ENCODE data around the gene MRFAP1L1. TPM values are rescaled to one million over a fixed set of nuclear protein-coding genes. Genes with fewer than 3 reads are reported as not detected.

Gene MRFAP1L1
- polyA plus RNA-seq, 1 donor from 2014 or later = 438 TPM

DNA sequence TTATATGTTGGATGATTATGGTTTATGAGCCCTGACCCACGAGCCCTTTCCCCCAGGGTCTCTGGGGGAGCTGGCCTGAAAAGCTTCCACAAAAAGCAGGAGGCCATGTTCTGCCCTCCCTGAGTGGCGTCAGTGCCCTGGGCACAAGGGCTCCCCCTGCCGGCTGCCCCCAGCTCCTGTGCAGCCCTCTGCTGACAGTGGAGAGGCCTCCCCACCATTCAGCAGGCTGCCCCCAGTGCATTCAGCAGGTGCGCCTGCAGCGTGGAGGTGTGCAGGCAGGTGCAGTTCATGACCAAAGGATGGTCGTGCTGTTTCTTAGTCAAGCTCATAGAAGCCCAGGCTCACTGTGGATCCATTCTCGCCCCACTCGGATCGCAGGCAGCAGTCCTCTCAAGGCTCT is 28.5 kb downstream of the MRFAP1L1 start:
- Histone ChIP-seq H4K20me1 (ENCODE audit: insufficient read depth) (no peaks in the 10 kb centered on the region), H3K4me2 (ENCODE audit: low read length) (no peak overlapping the region), H2AFZ (ENCODE audit: low read depth, low read length) (no peak overlapping the region), H3K9ac (ENCODE audit: low read length) (no peak overlapping the region), H3K27ac (ENCODE audit: low read length) (no peak overlapping the region), H3K4me3 (ENCODE audit: low read length) (no peak overlapping the region), H3K9me2 (ENCODE audit: insufficient read depth, low read length) (no peaks in the 10 kb centered on the region), H3K79me2 (replicated peaks; ENCODE audit: insufficient read depth, low read length) (peaks cover 4% of the 10 kb centered on the region), H3F3A (ENCODE audit: insufficient read depth, low read length, poor library complexity, severe bottlenecking) (no peaks in the 10 kb centered on the region), H3K9me3 (ENCODE audit: low read length) (no peaks in the 10 kb centered on the region), H3K36me3 (ENCODE audit: insufficient read depth, low read length) (no peaks in the 10 kb centered on the region), H3K27me3 (ENCODE audit: insufficient read depth, low read depth, low read length) (no peaks in the 10 kb centered on the region)
- TF ChIP-seq, protein P1, sequence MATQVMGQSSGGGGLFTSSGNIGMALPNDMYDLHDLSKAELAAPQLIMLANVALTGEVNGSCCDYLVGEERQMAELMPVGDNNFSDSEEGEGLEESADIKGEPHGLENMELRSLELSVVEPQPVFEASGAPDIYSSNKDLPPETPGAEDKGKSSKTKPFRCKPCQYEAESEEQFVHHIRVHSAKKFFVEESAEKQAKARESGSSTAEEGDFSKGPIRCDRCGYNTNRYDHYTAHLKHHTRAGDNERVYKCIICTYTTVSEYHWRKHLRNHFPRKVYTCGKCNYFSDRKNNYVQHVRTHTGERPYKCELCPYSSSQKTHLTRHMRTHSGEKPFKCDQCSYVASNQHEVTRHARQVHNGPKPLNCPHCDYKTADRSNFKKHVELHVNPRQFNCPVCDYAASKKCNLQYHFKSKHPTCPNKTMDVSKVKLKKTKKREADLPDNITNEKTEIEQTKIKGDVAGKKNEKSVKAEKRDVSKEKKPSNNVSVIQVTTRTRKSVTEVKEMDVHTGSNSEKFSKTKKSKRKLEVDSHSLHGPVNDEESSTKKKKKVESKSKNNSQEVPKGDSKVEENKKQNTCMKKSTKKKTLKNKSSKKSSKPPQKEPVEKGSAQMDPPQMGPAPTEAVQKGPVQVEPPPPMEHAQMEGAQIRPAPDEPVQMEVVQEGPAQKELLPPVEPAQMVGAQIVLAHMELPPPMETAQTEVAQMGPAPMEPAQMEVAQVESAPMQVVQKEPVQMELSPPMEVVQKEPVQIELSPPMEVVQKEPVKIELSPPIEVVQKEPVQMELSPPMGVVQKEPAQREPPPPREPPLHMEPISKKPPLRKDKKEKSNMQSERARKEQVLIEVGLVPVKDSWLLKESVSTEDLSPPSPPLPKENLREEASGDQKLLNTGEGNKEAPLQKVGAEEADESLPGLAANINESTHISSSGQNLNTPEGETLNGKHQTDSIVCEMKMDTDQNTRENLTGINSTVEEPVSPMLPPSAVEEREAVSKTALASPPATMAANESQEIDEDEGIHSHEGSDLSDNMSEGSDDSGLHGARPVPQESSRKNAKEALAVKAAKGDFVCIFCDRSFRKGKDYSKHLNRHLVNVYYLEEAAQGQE (IDR thresholded peaks at IDR 0.05; ENCODE audit: borderline replicate concordance) = no peak
- no peak for TF ChIP-seq EZH2 (IDR thresholded peaks at IDR 0.05; ENCODE audit: borderline replicate concordance, insufficient read depth, low read length, poor library complexity, severe bottlenecking)
- TF ChIP-seq MXI1 (conservative IDR thresholded peaks at IDR 0.05; ENCODE audit: poor library complexity, severe bottlenecking) = no peak

DNA sequence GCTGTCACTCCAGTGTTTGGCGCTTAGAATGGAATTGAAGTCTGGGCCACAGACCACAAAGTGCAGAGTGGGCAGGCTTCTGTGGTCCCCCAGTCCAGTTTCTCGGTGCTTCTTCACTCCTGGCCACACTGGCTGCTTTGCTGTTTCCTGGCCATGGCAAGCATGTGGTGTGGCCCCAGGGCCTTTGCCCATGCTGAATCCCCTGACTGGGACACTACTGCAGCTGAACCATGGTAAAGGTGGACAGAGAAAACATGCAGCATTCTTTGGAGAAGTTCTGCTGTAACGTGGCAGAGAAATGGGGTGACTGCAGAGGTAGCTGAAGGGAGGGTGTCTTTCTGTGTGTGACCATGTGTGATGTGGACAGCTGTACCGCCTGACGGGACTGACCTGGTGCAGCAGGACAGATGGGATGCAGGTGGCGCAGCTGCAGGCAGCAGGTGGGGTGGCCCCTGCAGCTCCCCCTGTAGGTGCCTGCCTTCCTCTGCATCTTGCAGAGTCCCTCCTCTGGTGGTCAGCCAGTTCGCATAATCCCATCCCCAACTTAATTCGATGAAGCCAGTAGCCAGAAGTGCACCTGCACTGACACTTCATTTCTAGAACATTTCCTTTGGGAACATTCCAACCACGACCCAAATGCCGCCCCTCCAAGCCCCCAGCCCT is 29.2 kb downstream of the MRFAP1L1 start:
- no peak overlapping the region for H3K27ac ChIP-seq (ENCODE audit: low read length)
- TF ChIP-seq POLR2AphosphoS5 (IDR thresholded peaks at IDR 0.05) = no peak
- no peak for TF ChIP-seq SMC3 (conservative IDR thresholded peaks at IDR 0.05; ENCODE audit: poor library complexity)
- no peak for TF ChIP-seq EZH2 (IDR thresholded peaks at IDR 0.05; ENCODE audit: borderline replicate concordance, insufficient read depth, low read length, poor library complexity, severe bottlenecking)
- TF ChIP-seq, protein P2, sequence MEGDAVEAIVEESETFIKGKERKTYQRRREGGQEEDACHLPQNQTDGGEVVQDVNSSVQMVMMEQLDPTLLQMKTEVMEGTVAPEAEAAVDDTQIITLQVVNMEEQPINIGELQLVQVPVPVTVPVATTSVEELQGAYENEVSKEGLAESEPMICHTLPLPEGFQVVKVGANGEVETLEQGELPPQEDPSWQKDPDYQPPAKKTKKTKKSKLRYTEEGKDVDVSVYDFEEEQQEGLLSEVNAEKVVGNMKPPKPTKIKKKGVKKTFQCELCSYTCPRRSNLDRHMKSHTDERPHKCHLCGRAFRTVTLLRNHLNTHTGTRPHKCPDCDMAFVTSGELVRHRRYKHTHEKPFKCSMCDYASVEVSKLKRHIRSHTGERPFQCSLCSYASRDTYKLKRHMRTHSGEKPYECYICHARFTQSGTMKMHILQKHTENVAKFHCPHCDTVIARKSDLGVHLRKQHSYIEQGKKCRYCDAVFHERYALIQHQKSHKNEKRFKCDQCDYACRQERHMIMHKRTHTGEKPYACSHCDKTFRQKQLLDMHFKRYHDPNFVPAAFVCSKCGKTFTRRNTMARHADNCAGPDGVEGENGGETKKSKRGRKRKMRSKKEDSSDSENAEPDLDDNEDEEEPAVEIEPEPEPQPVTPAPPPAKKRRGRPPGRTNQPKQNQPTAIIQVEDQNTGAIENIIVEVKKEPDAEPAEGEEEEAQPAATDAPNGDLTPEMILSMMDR (IDR thresholded peaks at IDR 0.05; ENCODE audit: poor library complexity, severe bottlenecking) = no peak
- no peak for TF ChIP-seq RAD21 (conservative IDR thresholded peaks at IDR 0.05)
- TF ChIP-seq EP300 (conservative IDR thresholded peaks at IDR 0.05; ENCODE audit: poor library complexity, severe bottlenecking) = no peak
- TF ChIP-seq TAF1 (IDR thresholded peaks at IDR 0.05; ENCODE audit: low read depth) = no peak
- no peak for TF ChIP-seq MXI1 (conservative IDR thresholded peaks at IDR 0.05; ENCODE audit: poor library complexity, severe bottlenecking)
- TF ChIP-seq, protein P1 (IDR thresholded peaks at IDR 0.05; ENCODE audit: borderline replicate concordance) = no peak
- H3K4me2 ChIP-seq (ENCODE audit: low read length) = no peak overlapping the region
- no peaks in the 10 kb centered on the region for H3F3A ChIP-seq (ENCODE audit: insufficient read depth, low read length, poor library complexity, severe bottlenecking)
- peaks cover 8% of the 10 kb centered on the region for H3K79me2 ChIP-seq (replicated peaks; ENCODE audit: insufficient read depth, low read length)
- no peak overlapping the region for H3K4me3 ChIP-seq (ENCODE audit: low read length)
- no peak overlapping the region for H2AFZ ChIP-seq (ENCODE audit: low read depth, low read length)
- no peaks in the 10 kb centered on the region for H3K9me2 ChIP-seq (ENCODE audit: insufficient read depth, low read length)
- no peaks in the 10 kb centered on the region for H4K20me1 ChIP-seq (ENCODE audit: insufficient read depth)
- H3K27me3 ChIP-seq (ENCODE audit: insufficient read depth, low read depth, low read length) = no peaks in the 10 kb centered on the region
- no peaks in the 10 kb centered on the region for H3K36me3 ChIP-seq (ENCODE audit: insufficient read depth, low read length)
- H3K9me3 ChIP-seq (ENCODE audit: low read length) = no peaks in the 10 kb centered on the region
- no peak overlapping the region for H3K9ac ChIP-seq (ENCODE audit: low read length)
